Measurements from ENCODE around the gene KRTAP12-1. TPM values are rescaled to one million over a fixed set of nuclear protein-coding genes. Genes with fewer than 3 reads are reported as not detected.

Gene KRTAP12-1
- total and polyA plus RNA-seq, 2 donors (not counting 1 experiment from before 2014, with no cell fraction given) = not detected

DNA sequence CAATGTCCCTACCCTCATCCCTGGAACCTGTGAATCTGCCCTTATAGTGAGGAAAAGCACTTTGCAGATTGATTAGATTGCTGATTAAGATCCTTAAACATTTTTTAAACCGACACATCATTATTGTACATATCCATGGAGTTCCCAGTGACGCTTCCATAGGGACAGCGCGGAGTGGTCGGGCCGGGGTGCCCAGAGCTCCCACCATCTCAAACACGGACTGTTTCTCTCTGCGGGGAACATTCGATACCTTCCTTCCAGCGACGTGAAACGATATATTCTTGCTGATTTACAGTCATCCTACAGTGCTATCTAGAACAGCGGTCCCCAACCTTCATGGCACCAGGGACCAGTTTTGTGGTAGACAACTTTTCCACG lies 19.0 kb upstream of the KRTAP12-1 start:
- Histone ChIP-seq H3K27me3 (replicated peaks in 1 of 4; ENCODE audit: control extremely low read depth in 1 of 4, control insufficient read depth in 3 of 4, insufficient read depth in 4 of 4, low read length in 3 of 4) (peaks cover 0 to 60% (median 20%) of the 10 kb centered on the region in 4 experiments), H3K9ac (ENCODE audit: low read length) (no peak overlapping the region), H3K36me3 (replicated peaks in 1 of 2; ENCODE audit: control extremely low read depth in 1 of 2, control insufficient read depth in 1 of 2, extremely low read depth in 1 of 2, insufficient read depth in 2 of 2, low read length in 1 of 2) (no peaks in the 10 kb centered on the region), H3K9me3 (ENCODE audit: control extremely low read depth in 1 of 3, control insufficient read depth in 2 of 3, insufficient read depth in 1 of 3, low read length in 2 of 3) (peaks cover 0 to 24% (median 4%) of the 10 kb centered on the region in 3 donors), H3K79me2 (ENCODE audit: control insufficient read depth, insufficient read depth, low read length) (no peaks in the 10 kb centered on the region), H3K4me3 (ENCODE audit: control extremely low read depth in 1 of 5, extremely low read depth in 1 of 5, insufficient read depth in 1 of 5, low read depth in 2 of 5, low read length in 4 of 5) (no peak overlapping the region), H3K27ac (ENCODE audit: low read length in 2 of 2) (no peak overlapping the region), H4K20me1 (ENCODE audit: control insufficient read depth, insufficient read depth, low read length, poor library complexity, severe bottlenecking) (no peaks in the 10 kb centered on the region), H3K4me1 (ENCODE audit: control insufficient read depth in 2 of 2, insufficient read depth in 2 of 2, low read length in 2 of 2) (no peaks in the 10 kb centered on the region), H3K4me2 (replicated peaks; ENCODE audit: low read depth, low read length, poor library complexity, severe bottlenecking) (no peak overlapping the region), H2AFZ (ENCODE audit: insufficient read depth, low read depth, low read length, poor library complexity, severe bottlenecking) (no peak overlapping the region)
- WGBS (ENCODE audit: insufficient coverage) = 77% methylated on average over 11 of the region's 14 CpGs
- ATAC-seq (ENCODE audit: low read depth) (no peak), DNase-seq (no peak)
- intact Hi-C loops (cut with micrococcal nuclease) = no loop called here
- Mint-ChIP-seq H3K27me3 (peaks cover 67% of the 10 kb centered on the region), H3K4me3 (no peak overlapping the region), H3K4me1 (no peaks in the 10 kb centered on the region), H3K27ac (no peak overlapping the region), H3K9me3 (ENCODE audit: insufficient read depth) (peaks cover 4% of the 10 kb centered on the region)
- TF ChIP-seq, protein P1, sequence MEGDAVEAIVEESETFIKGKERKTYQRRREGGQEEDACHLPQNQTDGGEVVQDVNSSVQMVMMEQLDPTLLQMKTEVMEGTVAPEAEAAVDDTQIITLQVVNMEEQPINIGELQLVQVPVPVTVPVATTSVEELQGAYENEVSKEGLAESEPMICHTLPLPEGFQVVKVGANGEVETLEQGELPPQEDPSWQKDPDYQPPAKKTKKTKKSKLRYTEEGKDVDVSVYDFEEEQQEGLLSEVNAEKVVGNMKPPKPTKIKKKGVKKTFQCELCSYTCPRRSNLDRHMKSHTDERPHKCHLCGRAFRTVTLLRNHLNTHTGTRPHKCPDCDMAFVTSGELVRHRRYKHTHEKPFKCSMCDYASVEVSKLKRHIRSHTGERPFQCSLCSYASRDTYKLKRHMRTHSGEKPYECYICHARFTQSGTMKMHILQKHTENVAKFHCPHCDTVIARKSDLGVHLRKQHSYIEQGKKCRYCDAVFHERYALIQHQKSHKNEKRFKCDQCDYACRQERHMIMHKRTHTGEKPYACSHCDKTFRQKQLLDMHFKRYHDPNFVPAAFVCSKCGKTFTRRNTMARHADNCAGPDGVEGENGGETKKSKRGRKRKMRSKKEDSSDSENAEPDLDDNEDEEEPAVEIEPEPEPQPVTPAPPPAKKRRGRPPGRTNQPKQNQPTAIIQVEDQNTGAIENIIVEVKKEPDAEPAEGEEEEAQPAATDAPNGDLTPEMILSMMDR (IDR thresholded peaks at IDR 0.05) = no peak
- no peak for TF ChIP-seq EZH2 (IDR thresholded peaks at IDR 0.05; ENCODE audit: borderline replicate concordance, insufficient read depth, low read depth, low read length, poor library complexity, severe bottlenecking)
- POLR2A ChIA-PET = no interaction called here
- CTCF ChIA-PET = no interaction called here

DNA sequence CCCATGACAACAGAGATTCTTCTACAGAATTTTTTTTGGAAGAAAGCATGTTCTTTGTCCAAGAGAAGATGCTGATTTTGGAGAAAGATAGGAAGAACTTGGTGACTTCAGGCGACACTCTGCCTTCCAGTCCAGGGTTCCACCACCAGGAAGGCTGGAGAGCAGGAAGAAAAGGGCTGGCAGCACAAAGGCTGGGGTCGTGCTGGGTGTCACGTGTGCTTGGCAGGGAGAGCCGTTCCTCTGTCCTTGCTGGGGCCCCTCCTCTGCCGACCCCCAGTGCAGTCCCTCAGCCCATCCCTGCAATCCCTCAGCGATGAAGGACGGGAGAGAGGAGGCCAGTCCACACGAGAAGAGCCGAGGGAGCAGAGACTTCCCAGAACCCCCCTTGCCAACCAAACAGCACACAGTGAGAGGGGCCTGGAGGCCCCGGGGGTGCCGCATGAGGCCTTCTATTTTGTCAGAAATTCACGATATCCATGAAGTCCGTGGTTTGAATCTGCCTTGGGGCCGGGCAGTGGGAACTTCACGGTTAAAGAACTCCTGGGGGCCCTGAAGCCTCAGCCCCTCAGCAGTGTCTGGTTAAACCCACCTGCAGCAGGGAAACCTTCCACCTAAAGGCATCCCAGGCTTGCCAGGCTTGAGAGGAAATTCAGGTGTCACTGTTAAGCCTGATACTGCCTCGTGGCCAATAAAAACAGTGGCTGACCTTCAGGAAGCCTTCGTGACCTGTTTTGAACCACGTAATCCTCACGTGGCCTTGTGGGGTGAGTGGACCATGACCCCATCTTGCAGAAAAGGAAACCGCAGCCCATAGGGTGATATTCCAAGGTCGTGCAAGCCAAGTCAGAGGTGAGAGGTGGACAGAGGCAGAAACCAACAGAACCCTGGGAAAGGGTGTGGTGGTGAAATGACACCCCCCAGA lies 18.4 kb upstream of the KRTAP12-1 start:
- no peaks in the 10 kb centered on the region for H4K20me1 ChIP-seq (ENCODE audit: control insufficient read depth, insufficient read depth, low read length, poor library complexity, severe bottlenecking)
- WGBS (ENCODE audit: insufficient coverage) = 58% methylated on average over 19 of the region's 21 CpGs
- no peak overlapping the region for H3K4me2 ChIP-seq (replicated peaks; ENCODE audit: low read depth, low read length, poor library complexity, severe bottlenecking)
- DNase-seq = no peak
- peaks cover 0 to 19% (median 3%) of the 10 kb centered on the region in 3 donors for H3K9me3 ChIP-seq (ENCODE audit: control extremely low read depth in 1 of 3, control insufficient read depth in 2 of 3, insufficient read depth in 1 of 3, low read length in 2 of 3)
- H3K4me3 Mint-ChIP-seq = no peak overlapping the region
- H3K27me3 ChIP-seq (replicated peaks in 1 of 4; ENCODE audit: control extremely low read depth in 1 of 4, control insufficient read depth in 3 of 4, insufficient read depth in 4 of 4, low read length in 3 of 4) = peaks cover 0 to 58% (median 19%) of the 10 kb centered on the region in 4 experiments
- intact Hi-C loops (cut with micrococcal nuclease) = no loop called here
- H3K27me3 Mint-ChIP-seq = peaks cover 65% of the 10 kb centered on the region
- ChIA-PET POLR2A (no interaction called here), CTCF (no interaction called here)
- no peak overlapping the region for H3K9ac ChIP-seq (ENCODE audit: low read length)
- no peaks in the 10 kb centered on the region for H3K4me1 Mint-ChIP-seq
- no peak overlapping the region for H3K4me3 ChIP-seq (ENCODE audit: control extremely low read depth in 1 of 5, extremely low read depth in 1 of 5, insufficient read depth in 1 of 5, low read depth in 2 of 5, low read length in 4 of 5)
- H3K9me3 Mint-ChIP-seq (ENCODE audit: insufficient read depth) = no peaks in the 10 kb centered on the region
- no peaks in the 10 kb centered on the region for H3K4me1 ChIP-seq (ENCODE audit: control insufficient read depth in 2 of 2, insufficient read depth in 2 of 2, low read length in 2 of 2)
- H3K27ac Mint-ChIP-seq = no peak overlapping the region
- ATAC-seq (ENCODE audit: low read depth) = no peak
- no peaks in the 10 kb centered on the region for H3K79me2 ChIP-seq (ENCODE audit: control insufficient read depth, insufficient read depth, low read length)
- TF ChIP-seq EZH2 (IDR thresholded peaks at IDR 0.05; ENCODE audit: borderline replicate concordance, insufficient read depth, low read depth, low read length, poor library complexity, severe bottlenecking) = no peak
- TF ChIP-seq, protein P1 (IDR thresholded peaks at IDR 0.05) = no peak
- H3K27ac ChIP-seq (ENCODE audit: low read length in 2 of 2) = no peak overlapping the region
- H2AFZ ChIP-seq (ENCODE audit: insufficient read depth, low read depth, low read length, poor library complexity, severe bottlenecking) = no peak overlapping the region
- no peaks in the 10 kb centered on the region for H3K36me3 ChIP-seq (replicated peaks in 1 of 2; ENCODE audit: control extremely low read depth in 1 of 2, control insufficient read depth in 1 of 2, extremely low read depth in 1 of 2, insufficient read depth in 2 of 2, low read length in 1 of 2)
